Measurements from ENCODE around the gene KIN.

- TF ChIP-seq POLR2A (IDR thresholded peaks at IDR 0.05) (no peak), CTCF (IDR thresholded peaks at IDR 0.05) (no peak)
Measured at GRCh38 chr10:7710446-7710845, 77.3 kb downstream of the KIN start.

All from heart left ventricle (tissue), 13 donors.